ENCODE measurements around the gene TRIM24.

The TRIM24 gene

GRCh38 chr7:138581065-138581464 lies 121.0 kb downstream of the TRIM24 start:
- H3K27me3 ChIP-seq (ENCODE audit: control insufficient read depth, insufficient read depth, low read length), result no peaks in the 10 kb centered on the region
- no peaks in the 10 kb centered on the region for H3K4me1 ChIP-seq (ENCODE audit: control insufficient read depth, insufficient read depth, low read length)
- H3K27ac ChIP-seq (ENCODE audit: low read depth, low read length), result no peak overlapping the region
- no peak overlapping the region for H3K9ac ChIP-seq (ENCODE audit: low read length)
- H3K4me3 ChIP-seq (ENCODE audit: low read length), result no peak overlapping the region
- H3K36me3 ChIP-seq (ENCODE audit: control insufficient read depth, insufficient read depth, low read length), result peaks cover 10% of the 10 kb centered on the region

GRCh38 chr7:138584283-138584682 lies 124.2 kb downstream of the TRIM24 start:
- Histone ChIP-seq H3K36me3 (ENCODE audit: control insufficient read depth, insufficient read depth, low read length) (peaks cover 7% of the 10 kb centered on the region), H3K27me3 (ENCODE audit: control insufficient read depth, insufficient read depth, low read length) (no peaks in the 10 kb centered on the region), H3K27ac (ENCODE audit: low read depth, low read length) (no peak overlapping the region), H3K9ac (ENCODE audit: low read length) (no peak overlapping the region), H3K4me1 (ENCODE audit: control insufficient read depth, insufficient read depth, low read length) (no peaks in the 10 kb centered on the region), H3K4me3 (ENCODE audit: low read length) (no peak overlapping the region)

DNA sequence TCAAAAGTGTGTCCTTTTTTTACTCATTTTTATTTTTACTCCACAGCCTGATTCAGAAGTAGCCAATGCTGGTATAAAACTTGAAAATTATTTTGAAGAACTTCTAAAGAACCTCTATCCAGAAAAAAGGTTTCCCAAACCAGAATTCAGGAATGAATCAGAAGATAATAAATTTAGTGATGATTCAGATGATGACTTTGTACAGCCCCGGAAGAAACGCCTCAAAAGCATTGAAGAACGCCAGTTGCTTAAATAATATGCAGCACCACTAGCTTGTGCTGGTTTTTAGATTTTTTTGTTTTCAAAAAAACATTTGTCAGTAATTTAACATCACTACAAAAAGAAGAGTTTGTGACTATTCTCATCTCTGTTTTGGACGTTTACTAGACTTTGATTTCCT lies 124.6 kb downstream of the TRIM24 start:
- H3K4me1 ChIP-seq (ENCODE audit: control insufficient read depth, insufficient read depth, low read length), result no peaks in the 10 kb centered on the region
- H3K27me3 ChIP-seq (ENCODE audit: control insufficient read depth, insufficient read depth, low read length), result no peaks in the 10 kb centered on the region
- peaks cover 7% of the 10 kb centered on the region for H3K36me3 ChIP-seq (ENCODE audit: control insufficient read depth, insufficient read depth, low read length)
- H3K9ac ChIP-seq (ENCODE audit: low read length), result no peak overlapping the region
- H3K27ac ChIP-seq (ENCODE audit: low read depth, low read length), result no peak overlapping the region
- H3K4me3 ChIP-seq (ENCODE audit: low read length), result no peak overlapping the region

- Histone ChIP-seq H3K27ac (ENCODE audit: low read depth, low read length) (no peak overlapping the region), H3K4me1 (ENCODE audit: control insufficient read depth, insufficient read depth, low read length) (no peaks in the 10 kb centered on the region), H3K27me3 (ENCODE audit: control insufficient read depth, insufficient read depth, low read length) (no peaks in the 10 kb centered on the region), H3K9ac (ENCODE audit: low read length) (no peak overlapping the region), H3K4me3 (ENCODE audit: low read length) (no peak overlapping the region), H3K36me3 (ENCODE audit: control insufficient read depth, insufficient read depth, low read length) (peaks cover 4% of the 10 kb centered on the region)
These were observed 125.4 kb downstream of the TRIM24 start for GRCh38 chr7:138585283-138585993.

DNA sequence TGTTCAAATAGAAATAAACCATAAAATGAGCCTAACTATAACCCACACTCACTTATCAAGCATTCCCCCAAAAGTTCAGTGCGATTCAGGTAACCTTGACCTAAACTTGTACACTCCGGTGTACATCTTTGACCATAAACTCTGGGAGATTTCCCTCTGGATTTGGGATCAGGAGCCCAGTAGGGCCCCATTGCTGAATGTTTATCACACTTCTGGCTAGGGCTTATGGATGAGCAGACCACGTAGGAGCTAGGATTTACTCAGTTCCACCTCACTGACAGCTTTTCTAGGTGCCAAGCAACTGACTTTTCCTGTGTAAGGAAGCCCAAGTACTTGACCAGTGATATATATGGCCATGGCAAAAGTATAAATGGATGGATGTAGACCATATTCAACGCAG lies 127.4 kb downstream of the TRIM24 start:
- Histone ChIP-seq H3K27ac (ENCODE audit: low read depth, low read length) (no peak overlapping the region), H3K4me1 (ENCODE audit: control insufficient read depth, insufficient read depth, low read length) (no peaks in the 10 kb centered on the region), H3K27me3 (ENCODE audit: control insufficient read depth, insufficient read depth, low read length) (no peaks in the 10 kb centered on the region), H3K9ac (ENCODE audit: low read length) (no peak overlapping the region), H3K36me3 (ENCODE audit: control insufficient read depth, insufficient read depth, low read length) (peaks cover 4% of the 10 kb centered on the region), H3K4me3 (ENCODE audit: low read length) (no peak overlapping the region)

- Histone ChIP-seq H3K27me3 (ENCODE audit: control insufficient read depth, insufficient read depth, low read length) (no peaks in the 10 kb centered on the region), H3K27ac (ENCODE audit: low read depth, low read length) (no peak overlapping the region), H3K4me3 (ENCODE audit: low read length) (no peak overlapping the region), H3K9ac (ENCODE audit: low read length) (no peak overlapping the region), H3K36me3 (ENCODE audit: control insufficient read depth, insufficient read depth, low read length) (peaks cover 4% of the 10 kb centered on the region), H3K4me1 (ENCODE audit: control insufficient read depth, insufficient read depth, low read length) (no peaks in the 10 kb centered on the region)
These were observed 128.9 kb downstream of the TRIM24 start for GRCh38 chr7:138588986-138589385.

GRCh38 chr7:138590154-138590553 lies 130.1 kb downstream of the TRIM24 start:
- peaks cover 4% of the 10 kb centered on the region for H3K36me3 ChIP-seq (ENCODE audit: control insufficient read depth, insufficient read depth, low read length)
- H3K4me1 ChIP-seq (ENCODE audit: control insufficient read depth, insufficient read depth, low read length), result no peaks in the 10 kb centered on the region
- no peak overlapping the region for H3K4me3 ChIP-seq (ENCODE audit: low read length)
- H3K9ac ChIP-seq (ENCODE audit: low read length), result no peak overlapping the region
- no peak overlapping the region for H3K27ac ChIP-seq (ENCODE audit: low read depth, low read length)
- no peaks in the 10 kb centered on the region for H3K27me3 ChIP-seq (ENCODE audit: control insufficient read depth, insufficient read depth, low read length)

DNA sequence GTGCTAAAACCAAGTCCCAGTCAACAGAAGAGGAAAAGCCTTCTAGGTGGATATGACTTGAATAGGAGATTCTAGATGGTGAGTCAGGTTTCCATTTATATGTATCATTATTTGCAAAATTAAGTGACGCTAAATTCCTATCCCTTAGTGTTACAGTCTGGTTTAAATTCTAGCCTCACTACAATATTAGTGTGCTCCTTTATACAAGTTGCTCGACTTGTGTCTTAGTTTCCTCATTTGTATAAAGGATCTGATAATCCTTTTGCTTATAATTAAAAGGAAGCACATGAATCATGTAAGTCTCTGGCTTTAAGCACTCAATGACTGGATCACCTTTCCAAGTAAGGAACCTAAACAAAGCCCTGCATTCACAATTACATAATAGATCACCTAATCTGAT lies 135.4 kb downstream of the TRIM24 start:
- Histone ChIP-seq H3K27ac (ENCODE audit: low read depth, low read length) (no peak overlapping the region), H3K4me3 (ENCODE audit: low read length) (no peak overlapping the region), H3K27me3 (ENCODE audit: control insufficient read depth, insufficient read depth, low read length) (no peaks in the 10 kb centered on the region), H3K9ac (ENCODE audit: low read length) (no peak overlapping the region), H3K4me1 (ENCODE audit: control insufficient read depth, insufficient read depth, low read length) (no peaks in the 10 kb centered on the region), H3K36me3 (ENCODE audit: control insufficient read depth, insufficient read depth, low read length) (no peaks in the 10 kb centered on the region)

- Histone ChIP-seq H3K27ac (ENCODE audit: low read depth, low read length) (no peak overlapping the region), H3K4me1 (ENCODE audit: control insufficient read depth, insufficient read depth, low read length) (no peaks in the 10 kb centered on the region), H3K9ac (ENCODE audit: low read length) (no peak overlapping the region), H3K4me3 (ENCODE audit: low read length) (no peak overlapping the region), H3K27me3 (ENCODE audit: control insufficient read depth, insufficient read depth, low read length) (no peaks in the 10 kb centered on the region), H3K36me3 (ENCODE audit: control insufficient read depth, insufficient read depth, low read length) (no peaks in the 10 kb centered on the region)
These were observed 142.4 kb downstream of the TRIM24 start for GRCh38 chr7:138602451-138602850.

DNA sequence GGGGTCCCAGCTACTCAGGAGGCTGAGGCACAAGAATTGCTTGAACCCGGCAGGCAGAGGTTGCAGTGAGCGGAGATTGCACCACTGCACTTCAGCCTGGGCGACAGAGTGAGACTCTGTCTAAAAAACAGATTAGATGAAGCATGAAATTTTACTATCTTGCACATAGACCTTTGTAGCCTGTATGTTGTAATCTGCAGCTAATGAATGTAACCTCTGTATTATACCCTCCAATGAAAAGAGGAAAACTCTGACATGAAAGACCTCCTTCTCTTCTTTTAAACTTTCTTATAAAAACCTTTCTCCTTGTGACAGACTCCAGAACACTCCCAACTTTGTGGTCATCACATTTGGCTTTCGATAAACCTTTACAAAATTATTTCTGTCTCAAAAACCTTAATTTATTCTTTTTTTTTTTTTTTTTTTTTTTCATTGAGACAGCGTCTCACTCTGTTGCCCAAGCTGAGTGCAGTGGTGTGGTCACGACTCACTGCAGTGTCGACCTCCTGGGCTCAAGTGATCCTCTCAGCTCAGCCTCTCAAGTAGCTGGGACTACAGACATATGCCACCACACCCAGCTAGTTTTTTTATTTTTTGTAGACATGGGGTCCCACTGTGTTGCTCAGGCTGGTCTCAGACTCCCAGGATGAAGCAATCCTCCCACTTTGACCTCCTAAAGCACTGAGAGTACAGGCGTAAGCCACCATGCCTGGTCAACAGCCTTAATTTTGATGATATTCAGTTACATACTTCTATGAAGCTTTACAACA lies 143.7 kb downstream of the TRIM24 start:
- Histone ChIP-seq H3K4me1 (ENCODE audit: control insufficient read depth, insufficient read depth, low read length) (no peaks in the 10 kb centered on the region), H3K27me3 (ENCODE audit: control insufficient read depth, insufficient read depth, low read length) (no peaks in the 10 kb centered on the region), H3K36me3 (ENCODE audit: control insufficient read depth, insufficient read depth, low read length) (no peaks in the 10 kb centered on the region), H3K4me3 (ENCODE audit: low read length) (no peak overlapping the region), H3K27ac (ENCODE audit: low read depth, low read length) (no peak overlapping the region), H3K9ac (ENCODE audit: low read length) (no peak overlapping the region)

- Histone ChIP-seq H3K27me3 (ENCODE audit: control insufficient read depth, insufficient read depth, low read length) (no peaks in the 10 kb centered on the region), H3K36me3 (ENCODE audit: control insufficient read depth, insufficient read depth, low read length) (no peaks in the 10 kb centered on the region)
These were observed 146.2 kb downstream of the TRIM24 start for GRCh38 chr7:138606236-138606635.

GRCh38 chr7:138607216-138608126 lies 147.4 kb downstream of the TRIM24 start:
- Histone ChIP-seq H3K36me3 (ENCODE audit: control insufficient read depth, insufficient read depth, low read length) (no peaks in the 10 kb centered on the region), H3K9ac (ENCODE audit: low read length) (no peak overlapping the region), H3K27me3 (ENCODE audit: control insufficient read depth, insufficient read depth, low read length) (no peaks in the 10 kb centered on the region), H3K4me3 (ENCODE audit: low read length) (no peak overlapping the region), H3K4me1 (ENCODE audit: control insufficient read depth, insufficient read depth, low read length) (no peaks in the 10 kb centered on the region), H3K27ac (ENCODE audit: low read depth, low read length) (no peak overlapping the region)

More at GRCh38 chr7:138606236-138606635, 146.2 kb downstream of the TRIM24 start:
- Histone ChIP-seq H3K9ac (ENCODE audit: low read length) (no peak overlapping the region), H3K27ac (ENCODE audit: low read depth, low read length) (no peak overlapping the region), H3K4me3 (ENCODE audit: low read length) (no peak overlapping the region), H3K4me1 (ENCODE audit: control insufficient read depth, insufficient read depth, low read length) (no peaks in the 10 kb centered on the region)
